GM18499 (cell line): ENCODE data around the gene C5orf24.
"Not testable (repeated sequence)": the region's sequence is repeated elsewhere in the genome, so short reads cannot be mapped to it uniquely, and the experiment has no call there.

ENCODE experiments used
- ATAC-seq: cut with Tn5 transposase; IDR thresholded peaks from one replicate; pipeline ENCODE4 v1.9.1; 2021; ENCODE audit warnings: moderate number of reproducible peaks; ENCODE audit not compliant: insufficient read depth, unreplicated experiment

C5orf24 gene

DNA sequence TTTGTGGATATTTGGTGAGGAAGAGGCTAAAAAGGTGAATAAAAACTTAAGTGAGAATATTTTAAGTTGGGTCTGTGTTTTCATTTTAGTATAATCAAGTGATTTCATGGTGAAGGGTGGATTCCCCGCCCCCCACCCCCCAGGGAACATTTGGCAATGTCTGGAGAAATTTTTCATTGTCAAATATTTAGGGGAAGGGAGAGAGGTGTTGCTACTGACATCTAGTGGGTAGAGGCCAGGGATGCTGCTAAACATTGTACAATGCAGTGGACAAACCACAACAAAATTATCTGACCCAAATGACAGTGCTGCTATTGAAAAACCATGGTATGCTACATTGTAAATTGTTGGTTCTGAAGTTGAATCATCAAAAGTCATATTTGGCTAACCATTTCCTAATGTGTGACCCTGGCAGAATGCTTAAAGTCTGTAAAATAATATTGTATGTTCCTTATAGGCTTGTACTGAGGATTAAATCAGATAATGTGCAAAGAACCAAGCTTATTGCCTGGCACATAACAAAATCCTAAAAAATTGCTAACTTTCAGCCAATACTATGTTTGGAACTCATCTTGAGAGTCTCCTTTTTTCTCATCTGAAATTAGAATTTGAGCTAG, 5.6 kb downstream of the C5orf24 start:
- no peak for ATAC-seq

- ATAC-seq: not testable (repeated sequence)
These were observed 10.7 kb downstream of the C5orf24 start for GRCh38 chr5:134856465-134856864.

DNA sequence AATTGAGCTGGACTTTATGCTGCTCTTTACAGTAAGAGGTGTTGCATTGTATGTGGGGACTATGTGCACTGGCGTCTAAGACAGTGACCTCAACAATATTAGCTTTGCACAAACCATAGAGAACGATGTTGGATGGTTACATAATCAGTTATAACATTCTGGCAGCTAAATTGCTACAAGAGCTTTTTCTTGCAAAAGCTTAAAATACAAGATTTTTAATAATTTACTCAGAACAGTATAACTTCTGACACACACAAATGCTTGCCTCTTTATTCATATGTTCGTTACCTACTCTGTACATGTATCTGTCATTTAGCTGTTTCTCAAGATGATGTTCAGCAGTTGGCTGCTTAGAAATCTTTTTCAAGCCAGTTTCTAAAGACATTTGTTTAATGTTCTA, 11.6 kb downstream of the C5orf24 start:
- ATAC-seq: no peak

GRCh38 chr5:134864707-134865106, 18.9 kb downstream of the C5orf24 start:
- no peak for ATAC-seq

DNA sequence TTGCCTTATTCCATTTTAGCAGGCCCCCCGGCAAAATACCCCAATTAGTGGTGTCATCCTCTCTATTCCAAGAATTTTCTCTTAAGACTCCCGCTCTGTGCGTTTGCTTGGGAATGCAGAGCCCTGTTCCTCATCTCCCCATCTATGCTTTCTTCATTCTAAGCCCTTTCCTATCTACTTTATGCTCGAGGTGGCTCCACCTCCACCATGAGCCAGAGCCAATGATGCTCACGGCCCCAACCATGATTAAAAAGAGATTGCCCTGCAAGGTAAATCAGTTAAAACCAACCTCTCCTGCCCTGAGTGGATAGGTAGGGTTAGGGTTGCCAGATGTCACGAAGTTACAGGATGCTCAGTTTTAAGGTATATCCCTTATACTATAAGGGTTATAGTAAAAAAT, 27.7 kb downstream of the C5orf24 start:
- no peak for ATAC-seq

DNA sequence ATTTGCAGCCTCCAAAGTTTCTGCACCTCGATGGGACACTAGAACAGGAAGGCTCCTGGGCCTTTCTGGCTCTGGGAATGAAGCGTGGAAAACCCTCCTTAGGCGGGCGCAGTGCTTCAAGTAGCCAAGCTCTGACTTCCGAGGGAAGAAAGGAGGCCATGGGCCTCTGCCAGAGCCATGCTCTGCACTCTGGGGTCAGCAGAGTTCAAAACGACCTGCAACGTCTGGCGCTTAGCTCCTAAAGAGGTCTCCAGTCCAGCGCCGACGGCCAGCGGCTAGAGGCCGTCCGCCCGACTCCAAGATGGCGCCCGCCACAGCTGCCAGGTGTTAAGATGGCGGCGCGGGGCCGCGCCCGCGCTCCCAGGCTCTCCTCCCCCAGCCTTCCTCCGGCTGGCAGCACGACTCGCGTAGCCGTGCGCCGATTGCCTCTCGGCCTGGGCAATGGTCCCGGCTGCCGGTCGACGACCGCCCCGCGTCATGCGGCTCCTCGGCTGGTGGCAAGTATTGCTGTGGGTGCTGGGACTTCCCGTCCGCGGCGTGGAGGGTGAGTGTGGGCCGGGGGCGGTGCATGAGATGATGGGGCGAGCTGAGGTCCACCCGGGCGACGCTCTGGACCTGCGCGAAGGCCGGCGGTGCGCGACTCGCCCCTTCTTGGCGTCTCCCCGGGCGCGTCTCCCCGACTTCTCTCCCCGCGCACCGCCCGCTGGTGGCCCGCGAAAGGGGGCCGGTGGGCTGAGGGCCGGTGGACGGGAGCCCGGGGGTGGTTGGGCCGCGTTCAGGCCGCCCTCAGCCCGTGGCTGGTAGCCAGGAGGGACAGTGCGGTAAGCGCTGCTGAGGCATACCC, 28.4 kb downstream of the C5orf24 start, which contains the start of gene TXNDC15:
TSS of gene TXNDC15 (plus strand) at position 385 of the 844 bp plus-strand sequence. CDS start at position 442, 57 bp downstream.
- no peak for ATAC-seq

DNA sequence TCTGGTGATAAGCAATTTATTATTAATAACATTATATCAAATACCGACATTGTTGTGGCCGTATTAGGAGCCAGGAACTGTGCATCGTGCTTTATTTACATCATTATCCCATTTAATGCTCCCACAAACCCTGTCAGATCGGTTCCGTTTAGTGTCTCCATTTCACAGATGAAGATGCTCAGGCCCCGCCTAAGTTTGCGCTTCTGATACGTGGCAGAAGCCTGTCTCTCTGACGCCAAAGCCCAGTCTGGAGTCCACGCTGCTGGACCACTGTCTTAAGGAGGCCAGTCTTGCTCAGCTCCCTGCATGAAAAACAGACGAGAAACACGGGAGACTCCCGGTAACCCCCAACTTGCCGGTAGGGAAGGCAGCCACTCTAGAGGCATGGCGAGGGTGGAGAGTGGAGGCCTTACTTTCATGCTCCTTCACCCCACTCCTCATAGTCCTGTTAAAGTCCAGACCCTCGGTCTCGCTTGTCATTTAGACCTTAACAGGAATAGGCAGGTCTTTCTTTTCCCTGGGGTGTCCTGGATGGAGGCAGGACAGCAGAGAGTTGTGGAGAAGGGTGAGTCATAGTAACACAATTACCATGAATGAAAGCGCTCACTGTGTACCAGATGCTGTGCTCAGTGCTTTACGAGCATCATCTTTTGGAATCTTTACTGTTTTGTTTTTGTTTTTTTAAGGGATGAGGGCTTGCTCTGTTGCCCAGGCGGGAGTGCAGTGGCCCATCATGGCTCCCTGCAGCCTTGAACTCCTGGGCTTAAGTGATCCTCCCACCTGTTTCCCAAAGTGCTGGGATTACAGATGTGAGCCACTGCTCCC, 29.3 kb downstream of the C5orf24 start:
- no peak for ATAC-seq

DNA sequence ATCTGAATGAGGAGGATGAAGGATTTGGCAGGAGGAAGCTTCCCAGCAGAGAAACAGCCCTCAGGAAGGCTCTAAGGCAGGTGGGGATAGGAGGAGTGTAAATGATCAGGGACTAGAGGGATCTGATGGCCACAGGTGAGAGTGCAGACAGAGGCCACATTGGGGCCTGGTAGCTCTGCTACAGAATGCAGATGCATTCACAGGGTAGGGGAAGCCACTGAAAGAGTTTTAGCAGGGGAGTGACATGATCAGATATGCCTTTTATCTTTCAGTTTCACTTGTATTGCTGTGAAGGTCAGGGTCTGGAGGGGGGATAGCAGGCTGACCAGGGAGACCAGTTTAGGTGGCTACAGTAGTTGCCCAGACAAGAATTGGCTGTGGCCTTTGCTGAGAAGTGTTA, 31.4 kb downstream of the C5orf24 start:
- ATAC-seq: no peak

- ATAC-seq: no peak
These were observed 32.6 kb downstream of the C5orf24 start for GRCh38 chr5:134878403-134878802.

DNA sequence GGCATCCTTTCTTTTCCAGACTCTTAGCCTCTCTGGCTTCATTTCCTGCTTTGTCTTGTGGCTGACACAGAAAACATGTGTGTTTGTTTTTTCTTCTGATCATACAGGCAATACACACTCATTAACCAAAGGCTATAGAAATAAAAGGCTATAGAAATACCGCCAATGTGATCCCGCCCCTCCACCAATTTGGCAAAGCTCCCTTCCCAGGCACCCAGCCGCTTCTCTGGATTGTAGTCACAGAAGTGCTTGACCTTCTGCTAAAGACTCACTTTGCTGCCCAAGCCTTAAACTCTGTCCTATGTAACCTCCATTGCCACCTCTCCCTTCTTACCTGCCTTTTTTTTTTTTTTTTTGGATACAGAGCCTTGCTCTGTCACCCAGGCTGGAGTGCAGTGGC, 33.7 kb downstream of the C5orf24 start:
- ATAC-seq: no peak

DNA sequence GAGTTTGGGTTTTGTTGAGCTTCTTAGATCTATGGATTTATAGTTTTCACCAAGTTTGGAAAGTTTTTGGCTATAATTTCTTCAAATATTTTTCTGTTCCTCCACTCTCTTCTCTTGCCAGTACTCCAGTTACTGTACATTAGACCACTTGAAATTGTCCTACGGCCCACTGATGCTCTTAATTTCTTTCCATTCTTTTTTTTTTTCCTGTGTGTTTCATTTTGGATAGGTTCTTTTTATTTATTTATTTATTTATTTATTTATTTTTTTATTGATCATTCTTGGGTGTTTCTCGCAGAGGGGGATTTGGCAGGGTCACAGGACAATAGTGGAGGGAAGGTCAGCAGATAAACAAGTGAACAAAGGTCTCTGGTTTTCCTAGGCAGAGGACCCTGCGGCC, 35.2 kb downstream of the C5orf24 start:
- not testable (repeated sequence) for ATAC-seq

DNA sequence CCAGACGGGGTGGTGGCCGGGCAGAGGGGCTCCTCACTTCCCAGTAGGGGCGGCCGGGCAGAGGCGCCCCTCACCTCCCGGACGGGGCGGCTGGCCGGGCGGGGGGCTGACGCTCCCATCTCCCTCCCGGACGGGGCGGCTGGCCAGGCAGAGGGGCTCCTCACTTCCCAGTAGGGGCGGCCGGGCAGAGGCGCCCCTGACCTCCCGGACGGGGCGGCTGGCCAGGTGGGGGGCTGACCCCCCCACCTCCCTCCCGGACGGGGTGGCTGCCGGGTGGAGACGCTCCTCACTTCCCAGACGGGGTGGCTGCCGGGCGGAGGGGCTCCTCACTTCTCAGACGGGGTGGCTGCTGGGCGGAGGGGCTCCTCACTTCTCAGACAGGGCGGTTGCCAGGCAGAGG, 35.9 kb downstream of the C5orf24 start:
- not testable (repeated sequence) for ATAC-seq

DNA sequence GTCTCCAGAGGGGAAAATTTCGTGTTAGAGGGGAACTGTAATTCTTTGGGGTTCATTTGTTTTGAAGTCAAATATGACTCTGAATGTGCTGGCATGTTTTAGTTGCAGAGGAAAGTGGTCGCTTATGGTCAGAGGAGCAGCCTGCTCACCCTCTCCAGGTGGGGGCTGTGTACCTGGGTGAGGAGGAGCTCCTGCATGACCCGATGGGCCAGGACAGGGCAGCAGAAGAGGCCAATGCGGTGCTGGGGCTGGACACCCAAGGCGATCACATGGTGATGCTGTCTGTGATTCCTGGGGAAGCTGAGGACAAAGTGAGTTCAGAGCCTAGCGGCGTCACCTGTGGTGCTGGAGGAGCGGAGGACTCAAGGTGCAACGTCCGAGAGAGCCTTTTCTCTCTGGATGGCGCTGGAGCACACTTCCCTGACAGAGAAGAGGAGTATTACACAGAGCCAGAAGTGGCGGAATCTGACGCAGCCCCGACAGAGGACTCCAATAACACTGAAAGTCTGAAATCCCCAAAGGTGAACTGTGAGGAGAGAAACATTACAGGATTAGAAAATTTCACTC, 41.9 kb downstream of the C5orf24 start:
- ATAC-seq: no peak

DNA sequence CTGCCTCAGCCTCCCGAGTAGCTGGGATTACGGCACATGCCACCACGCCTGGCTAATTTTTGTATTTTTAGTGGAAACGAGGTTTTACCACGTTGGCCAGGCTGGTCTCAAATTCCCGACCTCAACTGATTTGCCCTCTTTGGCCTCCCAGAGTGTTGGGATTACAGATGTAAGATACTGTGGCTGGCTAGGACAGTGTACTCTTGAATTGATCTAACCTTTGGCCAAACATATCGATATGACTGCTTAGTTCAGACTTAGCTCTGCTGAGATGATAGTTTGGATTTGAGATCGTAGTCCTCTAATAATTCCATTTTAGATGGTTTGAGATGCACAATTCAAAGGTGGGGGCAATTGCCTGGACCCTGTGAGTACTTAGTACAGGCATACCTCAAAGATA, 43.6 kb downstream of the C5orf24 start:
- ATAC-seq: no peak

- ATAC-seq: no peak
These were observed 45.7 kb downstream of the C5orf24 start for GRCh38 chr5:134891473-134891872.

DNA sequence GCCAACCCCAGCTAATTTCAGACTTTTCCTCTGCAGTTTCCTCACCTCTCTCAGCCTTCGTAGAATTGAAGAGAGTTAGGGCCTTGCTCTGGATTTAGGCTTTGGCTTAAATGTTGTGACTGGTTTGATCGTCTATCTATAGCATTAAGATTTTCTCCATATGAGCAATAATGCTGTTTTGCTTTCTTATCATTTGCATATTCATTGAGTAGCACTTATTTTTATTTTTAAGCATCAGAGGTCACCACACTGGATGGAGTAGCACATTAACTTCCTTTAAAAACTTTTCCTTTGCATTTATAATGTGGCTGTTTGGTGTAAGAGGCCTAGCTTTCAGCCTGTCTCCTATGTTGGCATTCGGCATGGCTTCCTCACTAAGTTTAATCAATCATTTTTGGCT, 46.5 kb downstream of the C5orf24 start:
- no peak for ATAC-seq

DNA sequence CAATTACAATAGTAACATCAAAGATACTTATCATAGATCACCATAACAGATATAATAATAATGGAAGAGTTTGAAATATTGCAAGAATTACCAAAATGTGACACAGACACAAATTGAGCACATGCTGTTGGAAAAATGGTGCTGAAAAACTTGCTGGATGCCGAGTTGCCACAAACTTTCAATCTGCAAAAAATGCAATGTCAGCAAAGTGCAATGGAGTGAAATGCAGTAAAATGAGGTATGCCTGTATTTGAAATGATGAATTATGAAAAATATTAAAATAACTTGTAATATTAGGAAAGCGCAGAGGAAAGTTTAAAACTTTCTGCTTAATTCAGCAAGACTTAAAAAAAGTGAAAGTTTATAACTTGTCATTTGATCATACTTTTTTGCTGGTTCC, 47.2 kb downstream of the C5orf24 start:
- ATAC-seq: no peak

GRCh38 chr5:134893748-134894505, 48.2 kb downstream of the C5orf24 start:
- ATAC-seq: no peak

- ATAC-seq: no peak
These were observed 56.5 kb downstream of the C5orf24 start for GRCh38 chr5:134902071-134902801.
